Left cardiac atrium (tissue), 2 donors: ENCODE results near the gene FAM149A. TPM values are rescaled to one million over a fixed set of nuclear protein-coding genes. Genes with fewer than 3 reads are reported as not detected.

Experiments
- total RNA-seq, 2 donors: library from RNA; stranded (reverse); fragmentation: NEBNext Ultra II Directional; extraction: Animal tissue kit (Norgen Biotek cat#: 25700); gene quantifications; one replicate each; pipeline ENCODE4 v1.2.1, GENCODE V29; 2021
- donor health status: DM: no; HTN: yes; CAD: no; lungs with severe emphysema.
- donor health status: DM: yes; HTN: yes; CAD: no.

Gene FAM149A
- total RNA-seq, 2 donors from 2014 or later = 9.6 to 13.1 TPM

Other genes with a start within 250 kb of the FAM149A start
- 1 to 10 TPM; 5.3 to 8.6 TPM for gene TLR3, start 35.5 kb upstream of the FAM149A start, total RNA-seq
- 10 to 100 TPM; 26.6 to 32.7 TPM for gene CYP4V2, start 86.9 kb downstream of the FAM149A start, total RNA-seq
- under 1 TPM; 0.84 to 0.85 TPM for gene KLKB1, start 122.8 kb downstream of the FAM149A start, total RNA-seq
- gene F11, start 161.5 kb downstream of the FAM149A start, total RNA-seq = not detected